ENCODE results near the gene DNAJC25.

DNA sequence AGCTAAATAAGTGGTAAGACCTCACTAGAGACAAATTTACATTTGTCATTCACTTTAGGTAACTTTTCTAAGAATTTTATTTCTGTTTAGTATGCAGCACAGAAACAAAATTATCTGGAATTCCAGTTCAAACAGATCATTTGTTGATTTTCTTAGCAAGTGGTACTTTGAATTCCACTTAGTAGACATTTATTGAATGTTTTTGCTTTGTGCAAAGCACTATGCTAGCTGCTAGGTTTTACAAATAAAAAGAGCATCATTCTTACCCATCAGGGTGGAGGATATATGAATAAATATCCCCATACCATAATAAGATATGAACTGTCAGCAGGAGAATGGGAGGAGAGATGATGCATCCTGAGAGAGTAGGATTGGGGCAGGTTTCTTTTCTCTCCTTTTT is 65.7 kb downstream of the DNAJC25 start:
- TF ChIP-seq KLF9 (tag by site-specific recombination; IDR thresholded peaks at IDR 0.05; ENCODE audit: low read depth) = no peak
- TF ChIP-seq ZNF138 (tag by site-specific recombination; IDR thresholded peaks at IDR 0.05; ENCODE audit: borderline replicate concordance) = no peak
- TF ChIP-seq, protein P1, sequence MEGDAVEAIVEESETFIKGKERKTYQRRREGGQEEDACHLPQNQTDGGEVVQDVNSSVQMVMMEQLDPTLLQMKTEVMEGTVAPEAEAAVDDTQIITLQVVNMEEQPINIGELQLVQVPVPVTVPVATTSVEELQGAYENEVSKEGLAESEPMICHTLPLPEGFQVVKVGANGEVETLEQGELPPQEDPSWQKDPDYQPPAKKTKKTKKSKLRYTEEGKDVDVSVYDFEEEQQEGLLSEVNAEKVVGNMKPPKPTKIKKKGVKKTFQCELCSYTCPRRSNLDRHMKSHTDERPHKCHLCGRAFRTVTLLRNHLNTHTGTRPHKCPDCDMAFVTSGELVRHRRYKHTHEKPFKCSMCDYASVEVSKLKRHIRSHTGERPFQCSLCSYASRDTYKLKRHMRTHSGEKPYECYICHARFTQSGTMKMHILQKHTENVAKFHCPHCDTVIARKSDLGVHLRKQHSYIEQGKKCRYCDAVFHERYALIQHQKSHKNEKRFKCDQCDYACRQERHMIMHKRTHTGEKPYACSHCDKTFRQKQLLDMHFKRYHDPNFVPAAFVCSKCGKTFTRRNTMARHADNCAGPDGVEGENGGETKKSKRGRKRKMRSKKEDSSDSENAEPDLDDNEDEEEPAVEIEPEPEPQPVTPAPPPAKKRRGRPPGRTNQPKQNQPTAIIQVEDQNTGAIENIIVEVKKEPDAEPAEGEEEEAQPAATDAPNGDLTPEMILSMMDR (tag by site-specific recombination; IDR thresholded peaks at IDR 0.05) = no peak
- TF ChIP-seq ZNF214 (tag by site-specific recombination; IDR thresholded peaks at IDR 0.05; ENCODE audit: borderline replicate concordance) = no peak
- TF ChIP-seq, protein P2, sequence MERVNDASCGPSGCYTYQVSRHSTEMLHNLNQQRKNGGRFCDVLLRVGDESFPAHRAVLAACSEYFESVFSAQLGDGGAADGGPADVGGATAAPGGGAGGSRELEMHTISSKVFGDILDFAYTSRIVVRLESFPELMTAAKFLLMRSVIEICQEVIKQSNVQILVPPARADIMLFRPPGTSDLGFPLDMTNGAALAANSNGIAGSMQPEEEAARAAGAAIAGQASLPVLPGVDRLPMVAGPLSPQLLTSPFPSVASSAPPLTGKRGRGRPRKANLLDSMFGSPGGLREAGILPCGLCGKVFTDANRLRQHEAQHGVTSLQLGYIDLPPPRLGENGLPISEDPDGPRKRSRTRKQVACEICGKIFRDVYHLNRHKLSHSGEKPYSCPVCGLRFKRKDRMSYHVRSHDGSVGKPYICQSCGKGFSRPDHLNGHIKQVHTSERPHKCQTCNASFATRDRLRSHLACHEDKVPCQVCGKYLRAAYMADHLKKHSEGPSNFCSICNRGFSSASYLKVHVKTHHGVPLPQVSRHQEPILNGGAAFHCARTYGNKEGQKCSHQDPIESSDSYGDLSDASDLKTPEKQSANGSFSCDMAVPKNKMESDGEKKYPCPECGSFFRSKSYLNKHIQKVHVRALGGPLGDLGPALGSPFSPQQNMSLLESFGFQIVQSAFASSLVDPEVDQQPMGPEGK (tag by site-specific recombination; IDR thresholded peaks at IDR 0.05) = no peak
- TF ChIP-seq, protein P3, sequence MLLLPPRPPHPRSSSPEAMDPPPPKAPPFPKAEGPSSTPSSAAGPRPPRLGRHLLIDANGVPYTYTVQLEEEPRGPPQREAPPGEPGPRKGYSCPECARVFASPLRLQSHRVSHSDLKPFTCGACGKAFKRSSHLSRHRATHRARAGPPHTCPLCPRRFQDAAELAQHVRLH (tag by site-specific recombination; IDR thresholded peaks at IDR 0.05) = no peak
- no peak for TF ChIP-seq ZNF311 (tag by site-specific recombination; IDR thresholded peaks at IDR 0.05; ENCODE audit: borderline replicate concordance)
- TF ChIP-seq ZNF24 (tag by site-specific recombination; IDR thresholded peaks at IDR 0.05) = no peak
- TF ChIP-seq ZNF223 (tag by site-specific recombination; IDR thresholded peaks at IDR 0.05) = no peak
- no peak for TF ChIP-seq KLF16 (tag by site-specific recombination; IDR thresholded peaks at IDR 0.05)
- TF ChIP-seq ZNF510 (tag by site-specific recombination; IDR thresholded peaks at IDR 0.05; ENCODE audit: insufficient replicate concordance) = no peak
- TF ChIP-seq TRIM28 (IDR thresholded peaks at IDR 0.05; ENCODE audit: borderline replicate concordance, low read length) = no peak

Data from HEK293 (cell line).